Stimulated activated CD8-positive, alpha-beta memory T cell treated with anti-CD3 and anti-CD28 coated beads, Interleukin-7, amount 100 ng/mL, for 4 hours (primary cell): ENCODE measurements around the gene MSX2.

ENCODE experiments used
- DNase-seq, 2 donors: peaks; one replicate each; pipeline ENCODE4 v3.0.0-alpha.2; 2020; ENCODE audit warnings: low read depth in 2 of 2

The MSX2 gene

GRCh38 chr5:174724484-174725260, at the start of gene MSX2:
Gene MSX2 (plus strand): TSS chr5:174724582. CDS start chr5:174724660, 78 bp downstream.
- DNase-seq: no peak

DNA sequence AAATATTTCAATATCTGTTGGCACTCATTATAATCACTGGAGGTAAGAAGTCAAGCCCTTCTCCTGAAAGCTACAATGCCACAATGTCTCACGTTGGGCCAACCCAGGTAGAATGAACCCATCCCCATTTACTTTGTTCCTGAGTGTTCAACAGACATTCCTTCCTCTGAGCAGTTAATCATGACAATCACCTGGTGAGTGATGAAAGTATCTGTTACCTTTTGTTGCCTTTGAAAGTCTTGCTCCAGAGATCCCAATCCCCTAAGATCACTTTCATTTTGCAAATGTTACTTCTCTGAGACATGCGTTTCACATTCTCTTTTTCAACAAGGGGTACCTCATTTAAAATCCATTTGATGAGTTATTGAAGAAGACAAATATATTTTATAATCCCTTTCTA, 49.3 kb upstream of the MSX2 start:
- DNase-seq: no peak

DNA sequence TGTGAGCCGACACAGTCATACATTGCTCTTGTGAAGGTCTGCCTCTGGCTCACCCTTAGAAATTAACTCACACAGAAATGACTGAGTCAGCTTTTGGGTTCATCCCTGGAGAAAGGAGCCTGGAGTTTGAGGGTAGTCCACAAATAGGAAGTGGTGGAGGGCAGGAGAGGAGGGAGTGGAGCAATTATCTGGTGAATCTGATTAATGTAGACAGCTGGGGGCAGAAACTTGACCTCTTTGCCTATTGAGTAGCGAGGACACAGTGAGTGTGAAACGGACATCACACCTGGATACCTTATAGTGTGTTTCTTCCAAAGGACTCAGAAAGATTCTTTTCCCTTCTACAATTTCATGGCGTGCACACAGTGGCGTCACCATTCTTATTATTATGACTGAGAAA, 48.5 kb upstream of the MSX2 start:
- no peak for DNase-seq

- no peak for DNase-seq
These were observed 46.3 kb upstream of the MSX2 start for GRCh38 chr5:174678107-174678506.

DNA sequence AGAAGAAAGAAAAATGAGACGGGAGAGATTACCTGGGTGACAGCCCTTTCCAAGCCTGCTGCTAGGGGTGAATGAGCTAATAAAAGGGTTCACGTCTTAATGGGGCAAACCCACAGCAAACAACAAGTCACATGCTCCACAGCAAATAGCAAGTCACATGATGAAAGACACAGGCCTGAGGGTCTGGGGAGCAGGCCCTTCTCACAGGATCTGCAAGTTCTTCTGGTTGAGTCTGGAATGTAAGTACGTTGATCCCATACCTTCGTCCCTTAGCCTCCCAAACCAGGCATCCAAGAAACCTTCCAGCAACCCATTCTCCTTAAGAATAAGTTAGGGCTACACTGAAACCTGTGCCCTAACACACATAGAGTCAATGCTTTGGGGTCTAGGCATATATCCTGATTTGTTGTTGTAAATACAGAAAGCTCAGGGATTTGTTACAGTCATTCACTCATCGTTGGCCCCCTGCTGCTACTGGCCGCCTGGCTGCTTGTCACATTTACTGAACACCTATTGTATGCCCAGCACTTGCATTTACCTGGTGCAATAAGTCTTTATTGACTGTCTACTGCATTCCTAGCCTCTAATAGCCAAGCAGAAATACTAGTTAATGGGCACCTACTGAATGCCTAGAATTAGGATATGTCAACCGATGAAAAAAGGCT, 43.3 kb upstream of the MSX2 start:
- DNase-seq: no peak

- DNase-seq: no peak
These were observed 36.9 kb upstream of the MSX2 start for GRCh38 chr5:174687503-174687902.

DNA sequence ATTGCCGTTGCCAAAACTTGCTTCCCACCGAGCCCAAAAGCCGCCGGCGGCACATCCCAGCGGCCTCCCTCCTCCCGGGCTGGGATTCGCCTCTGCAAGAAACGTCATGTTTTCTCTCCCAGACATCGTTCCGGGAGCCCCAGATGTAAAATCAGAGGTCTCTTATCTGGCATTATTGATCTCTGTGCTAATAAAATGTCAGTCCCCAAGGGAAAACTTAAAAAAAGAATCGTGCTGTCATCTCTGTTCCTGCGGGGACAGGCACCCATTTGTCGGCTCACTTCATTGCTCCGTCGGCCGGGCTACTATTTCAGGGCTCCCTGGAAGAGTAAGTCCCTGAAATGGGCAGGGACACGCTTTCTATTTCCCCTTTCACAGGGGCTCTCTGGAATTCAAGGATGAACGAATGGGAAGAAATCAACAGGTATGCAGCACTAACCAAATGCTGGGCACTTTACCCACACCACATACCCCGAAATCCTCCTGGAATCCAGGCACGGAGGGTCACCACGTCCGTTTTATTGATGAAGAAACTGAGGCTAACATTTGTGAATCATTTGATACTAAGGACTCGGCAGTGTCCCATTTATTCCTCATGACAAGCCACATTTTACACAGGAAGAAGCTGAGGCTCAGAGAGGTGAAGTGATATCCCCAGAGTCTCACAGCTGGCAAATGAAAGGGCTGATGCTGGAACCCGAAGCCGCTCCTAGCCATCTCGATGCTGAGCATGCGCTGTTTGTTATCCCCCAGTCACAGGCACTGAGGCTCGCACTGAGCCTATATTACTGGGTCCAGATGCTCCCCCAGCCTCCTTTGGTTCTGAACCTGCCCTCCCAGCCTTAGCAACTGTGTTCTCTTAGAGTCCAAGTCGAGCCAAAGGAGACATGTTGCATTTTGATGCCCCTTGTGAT, 35.7 kb upstream of the MSX2 start:
- DNase-seq: no peak

- DNase-seq: no peak
These were observed 34.1 kb upstream of the MSX2 start for GRCh38 chr5:174690271-174690670.

DNA sequence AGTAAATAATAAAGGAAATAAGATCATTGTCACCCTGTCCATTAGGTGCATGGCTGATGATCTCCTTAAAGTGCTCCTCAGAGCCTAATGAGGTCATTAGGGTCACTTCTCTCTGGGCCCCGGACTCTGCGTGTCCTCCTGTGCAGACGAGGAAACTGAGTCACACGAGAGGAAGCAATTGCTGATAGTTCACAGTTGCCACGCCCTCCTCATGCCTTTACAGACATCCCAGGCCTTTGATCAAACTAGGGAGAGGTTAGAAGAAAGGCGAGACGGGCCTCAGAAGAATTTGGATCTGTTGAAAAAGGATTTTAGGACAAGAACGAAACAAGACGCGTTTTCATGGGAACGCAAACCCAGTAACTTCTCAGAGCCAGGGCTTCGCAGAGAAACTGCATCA, 32.0 kb upstream of the MSX2 start:
- no peak for DNase-seq

GRCh38 chr5:174692982-174693422, 31.4 kb upstream of the MSX2 start:
- DNase-seq: no peak

- DNase-seq: no peak
These were observed 30.5 kb upstream of the MSX2 start for GRCh38 chr5:174693697-174694385.

DNA sequence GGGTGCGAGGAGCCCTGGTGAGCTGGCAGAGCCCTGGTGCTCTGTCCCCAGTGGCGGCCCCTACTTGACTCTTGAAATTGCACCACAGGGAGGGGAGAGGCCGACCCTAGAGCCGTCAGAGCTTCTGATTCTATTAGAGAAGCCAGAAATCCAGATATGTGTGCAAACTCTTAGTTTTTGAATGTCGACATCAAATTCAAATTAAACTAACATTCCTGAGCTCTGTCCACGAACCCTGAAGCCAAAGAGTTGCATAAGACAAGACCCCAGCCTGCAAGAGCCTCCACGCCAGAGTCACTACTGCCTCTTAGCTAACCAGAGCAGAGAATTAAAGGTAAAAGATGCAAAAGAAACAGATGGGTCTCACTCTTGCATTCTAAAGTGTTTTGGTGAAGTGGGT, 29.8 kb upstream of the MSX2 start:
- DNase-seq: no peak

GRCh38 chr5:174698156-174698555, 26.2 kb upstream of the MSX2 start:
- no peak for DNase-seq

DNA sequence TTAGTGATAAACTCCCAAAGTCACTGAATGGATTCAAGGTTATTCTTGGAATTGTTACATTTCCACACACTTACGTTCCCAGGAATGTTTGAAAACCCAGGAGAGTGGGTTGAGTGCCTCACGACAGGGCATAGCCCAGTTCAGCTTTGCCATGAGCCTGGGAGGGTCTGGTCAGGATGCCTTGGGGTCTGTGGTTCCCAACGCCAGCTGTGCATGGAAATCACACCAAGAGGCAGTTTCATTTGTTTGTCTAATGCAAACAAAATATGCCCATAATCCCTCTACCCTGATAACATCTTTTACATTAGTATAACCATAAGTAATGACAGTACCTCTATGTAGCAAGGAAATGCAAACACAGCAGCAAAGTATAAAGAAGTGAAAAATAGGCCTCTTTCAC, 25.3 kb upstream of the MSX2 start:
- no peak for DNase-seq

DNA sequence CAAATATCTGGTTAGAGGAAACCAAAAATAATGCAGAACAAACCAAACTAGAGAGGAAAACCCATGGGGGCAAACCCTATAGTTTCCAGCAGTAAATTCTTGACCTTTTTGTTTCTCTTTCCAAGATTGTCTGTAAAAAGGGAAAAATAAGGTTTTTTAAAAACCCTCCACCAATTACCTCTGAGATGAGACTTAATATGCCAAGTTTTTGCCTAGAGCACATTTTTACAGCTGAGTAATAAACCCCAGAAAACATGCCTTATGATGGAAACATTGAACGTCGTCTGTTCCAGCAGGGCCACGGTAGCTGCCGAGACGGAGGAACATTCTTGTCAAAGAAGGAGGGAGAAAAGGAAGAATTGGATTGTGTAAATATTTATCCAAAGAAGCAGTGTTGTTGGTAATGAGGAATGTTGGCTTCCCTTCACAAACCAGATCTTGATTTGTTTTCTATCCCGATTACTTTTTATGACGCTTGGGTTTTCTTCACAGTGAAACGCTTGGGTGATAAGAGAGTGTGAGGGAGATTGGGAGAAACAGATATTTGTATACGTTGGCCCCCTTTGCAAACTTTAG, 17.3 kb upstream of the MSX2 start:
- no peak for DNase-seq

DNA sequence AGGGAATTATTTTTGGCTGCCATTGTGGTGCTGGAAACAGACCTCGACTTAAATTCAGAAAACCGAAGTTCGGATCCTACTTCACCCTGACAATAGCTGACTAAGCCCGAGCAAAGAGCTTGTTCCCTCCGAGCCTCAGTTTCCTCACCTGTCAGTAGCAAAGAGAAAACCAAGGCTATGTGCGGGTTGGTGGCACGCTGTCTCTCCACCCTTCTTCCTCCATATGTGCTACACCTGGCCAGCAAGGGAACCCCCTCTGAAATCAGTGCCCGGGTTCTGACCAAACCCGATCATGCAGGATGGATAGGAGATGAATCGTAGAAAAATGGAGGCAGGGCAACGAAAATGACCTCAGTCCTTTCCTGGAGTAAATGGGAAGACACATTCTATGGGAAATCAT, 16.7 kb upstream of the MSX2 start:
- no peak for DNase-seq

DNA sequence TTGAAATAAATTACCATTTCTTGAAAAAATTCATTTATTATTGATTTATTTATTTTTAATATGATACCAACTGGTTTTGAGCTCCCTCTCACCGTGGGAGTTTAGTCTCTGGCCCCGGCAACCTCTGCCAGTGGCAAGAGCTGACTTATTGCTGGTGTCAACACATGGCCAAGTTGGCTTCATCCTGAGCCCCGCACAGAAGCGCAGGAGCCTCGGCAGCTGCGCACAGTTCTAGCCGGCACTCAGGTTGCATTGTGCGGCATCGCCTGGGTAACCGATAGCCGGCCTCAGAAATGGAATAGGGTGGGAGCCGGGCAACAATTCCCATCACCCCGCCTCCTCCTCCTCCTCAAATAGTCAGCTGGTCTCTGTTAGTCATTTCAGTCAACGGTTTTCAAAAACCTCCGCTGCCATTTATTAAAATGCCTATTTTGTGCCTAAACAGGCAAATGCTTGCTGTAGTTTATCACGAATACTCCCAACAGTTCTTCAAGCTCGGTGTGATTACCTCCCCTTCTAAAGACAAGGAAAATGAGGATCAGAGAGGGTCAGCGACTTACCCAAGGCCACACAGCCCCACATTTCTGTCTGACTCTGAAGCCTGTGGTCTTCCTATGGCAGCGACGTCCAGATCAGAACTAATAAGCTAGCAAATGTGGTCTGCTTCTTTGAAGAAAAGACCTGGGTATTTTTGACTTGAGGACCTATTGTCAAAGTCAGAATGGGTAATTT, 15.7 kb upstream of the MSX2 start:
- no peak for DNase-seq

DNA sequence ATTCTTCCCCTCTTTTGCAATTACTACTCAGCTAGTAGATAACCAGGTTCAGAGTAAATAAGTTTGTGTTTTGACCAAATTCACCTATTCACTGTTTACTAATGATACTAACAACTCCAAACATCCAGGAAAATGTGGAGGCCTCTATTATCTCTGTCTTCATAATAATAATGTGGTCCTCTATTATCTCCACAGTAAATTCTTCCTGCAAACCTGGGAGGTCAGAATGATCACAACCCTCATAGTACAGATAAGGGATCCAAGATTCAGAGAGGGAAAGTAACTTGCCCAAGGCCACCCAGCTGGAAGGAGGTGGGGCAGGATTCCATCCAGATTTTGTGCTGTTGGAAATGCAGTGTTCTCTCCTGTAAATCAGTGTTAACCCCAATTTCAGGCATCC, 9.6 kb upstream of the MSX2 start:
- no peak for DNase-seq

- DNase-seq: no peak
These were observed 8.6 kb upstream of the MSX2 start for GRCh38 chr5:174715804-174716203.

GRCh38 chr5:174717826-174718455, 6.4 kb upstream of the MSX2 start:
- DNase-seq: no peak
